Astrocyte of the spinal cord (primary cell): ENCODE data around the gene RFC5.

ENCODE experiments used
- DNase-seq: peaks from one replicate; pipeline ENCODE4 v3.0.0; 2011; ENCODE audit warnings: low read depth, low spot score
- H3K4me3 ChIP-seq: 2 replicates; pipeline ENCODE4 v1.5.1; 2011; ENCODE audit warnings: low read depth, mild to moderate bottlenecking, low read length, moderate library complexity
- in situ Hi-C: cut with HindIII; loops from 2 replicates; pipeline ENCODE4 v1.10.0; 2017; ENCODE audit warnings: low sequenced_read_pairs
- TF ChIP-seq, protein P1 (sequence below): IDR thresholded peaks from 2 replicates; pipeline ENCODE4 v1.5.1; 2012; ENCODE audit warnings: low read depth, mild to moderate bottlenecking, low read length, inconsistent platforms

Gene RFC5

DNA sequence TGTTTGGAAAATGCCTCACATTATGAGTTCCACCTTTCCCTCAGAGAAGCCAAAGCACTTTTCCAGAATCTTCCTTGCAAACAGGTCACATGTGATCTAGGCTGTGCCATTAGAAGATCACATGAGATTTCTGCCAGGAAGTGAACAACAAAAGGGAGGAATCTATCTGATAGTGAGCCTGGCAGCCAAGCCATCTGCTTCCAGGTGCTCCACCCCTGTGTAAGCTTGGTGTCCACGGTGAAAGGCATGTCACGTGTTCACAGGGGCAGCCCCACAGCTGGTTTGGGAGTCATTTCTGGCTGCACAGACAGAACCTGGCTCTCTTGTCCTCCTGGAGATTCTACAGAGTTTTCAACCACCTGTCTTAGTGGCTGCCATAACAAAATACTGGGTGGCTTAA is 44.2 kb upstream of the RFC5 start:
- in situ Hi-C loops = no loop called here
- no peak for DNase-seq
- no peak overlapping the region for H3K4me3 ChIP-seq
- TF ChIP-seq, protein P1, sequence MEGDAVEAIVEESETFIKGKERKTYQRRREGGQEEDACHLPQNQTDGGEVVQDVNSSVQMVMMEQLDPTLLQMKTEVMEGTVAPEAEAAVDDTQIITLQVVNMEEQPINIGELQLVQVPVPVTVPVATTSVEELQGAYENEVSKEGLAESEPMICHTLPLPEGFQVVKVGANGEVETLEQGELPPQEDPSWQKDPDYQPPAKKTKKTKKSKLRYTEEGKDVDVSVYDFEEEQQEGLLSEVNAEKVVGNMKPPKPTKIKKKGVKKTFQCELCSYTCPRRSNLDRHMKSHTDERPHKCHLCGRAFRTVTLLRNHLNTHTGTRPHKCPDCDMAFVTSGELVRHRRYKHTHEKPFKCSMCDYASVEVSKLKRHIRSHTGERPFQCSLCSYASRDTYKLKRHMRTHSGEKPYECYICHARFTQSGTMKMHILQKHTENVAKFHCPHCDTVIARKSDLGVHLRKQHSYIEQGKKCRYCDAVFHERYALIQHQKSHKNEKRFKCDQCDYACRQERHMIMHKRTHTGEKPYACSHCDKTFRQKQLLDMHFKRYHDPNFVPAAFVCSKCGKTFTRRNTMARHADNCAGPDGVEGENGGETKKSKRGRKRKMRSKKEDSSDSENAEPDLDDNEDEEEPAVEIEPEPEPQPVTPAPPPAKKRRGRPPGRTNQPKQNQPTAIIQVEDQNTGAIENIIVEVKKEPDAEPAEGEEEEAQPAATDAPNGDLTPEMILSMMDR = no peak

DNA sequence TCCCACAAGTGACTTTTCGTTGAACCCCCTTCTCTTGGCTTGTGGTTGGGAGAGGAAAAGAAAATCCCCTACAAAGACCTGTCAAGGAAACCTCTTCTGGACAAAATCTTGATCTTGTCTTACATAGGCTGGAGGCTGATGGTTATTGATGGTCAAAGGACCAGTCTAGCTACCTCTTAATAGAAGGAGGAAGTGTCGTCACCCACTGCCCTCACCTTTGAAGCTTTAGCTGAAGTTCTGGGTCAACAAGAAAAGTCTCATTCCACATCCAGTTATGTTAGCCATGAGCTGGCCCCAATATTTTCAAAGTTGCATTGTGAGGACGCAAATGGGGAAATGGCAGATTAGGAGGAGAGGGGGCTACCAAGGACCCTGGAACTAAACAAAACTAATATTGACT is 41.5 kb upstream of the RFC5 start:
- in situ Hi-C loops = no loop called here
- TF ChIP-seq, protein P1 = no peak
- no peak for DNase-seq
- no peak overlapping the region for H3K4me3 ChIP-seq

DNA sequence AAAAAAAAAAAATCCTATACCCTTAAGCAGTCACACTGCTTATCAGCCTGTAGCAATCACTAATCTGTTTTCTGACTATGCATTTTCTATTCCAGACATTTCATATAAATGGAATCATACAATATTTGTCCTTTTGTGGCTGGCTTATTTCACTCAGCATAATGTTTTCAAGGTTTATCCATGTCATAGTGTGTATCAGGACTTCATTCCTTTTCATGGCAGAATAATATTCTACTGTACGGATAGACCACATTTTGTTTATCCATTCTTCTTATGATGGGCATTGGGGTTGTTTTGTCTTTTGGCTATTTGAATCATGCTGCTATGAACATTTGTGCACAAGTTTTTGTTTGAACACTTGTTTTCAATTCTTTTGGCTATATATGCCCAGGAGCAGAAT is 39.1 kb upstream of the RFC5 start:
- in situ Hi-C loops = no loop called here
- DNase-seq = no peak
- TF ChIP-seq, protein P1 = no peak
- no peak overlapping the region for H3K4me3 ChIP-seq

DNA sequence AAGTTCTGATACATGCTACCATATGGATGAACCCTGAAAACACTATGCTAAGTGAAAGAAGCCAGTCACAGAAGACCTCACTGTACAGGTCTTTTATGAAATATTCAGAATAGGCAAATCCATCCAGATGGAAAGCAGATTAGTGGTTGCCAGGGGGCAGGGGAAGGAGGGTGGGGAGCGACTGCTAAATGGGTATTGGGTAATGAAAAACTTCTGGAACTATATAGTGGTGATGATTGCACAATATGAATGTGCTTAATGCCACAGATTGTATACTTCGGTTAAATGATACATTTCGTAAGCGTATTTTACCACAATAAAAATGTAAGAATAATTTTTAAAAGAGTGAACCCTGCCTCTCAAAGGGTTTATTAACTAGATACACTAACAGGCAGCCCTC is 35.9 kb upstream of the RFC5 start:
- no peak for DNase-seq
- H3K4me3 ChIP-seq = no peak overlapping the region
- in situ Hi-C loops = no loop called here
- TF ChIP-seq, protein P1 = no peak

DNA sequence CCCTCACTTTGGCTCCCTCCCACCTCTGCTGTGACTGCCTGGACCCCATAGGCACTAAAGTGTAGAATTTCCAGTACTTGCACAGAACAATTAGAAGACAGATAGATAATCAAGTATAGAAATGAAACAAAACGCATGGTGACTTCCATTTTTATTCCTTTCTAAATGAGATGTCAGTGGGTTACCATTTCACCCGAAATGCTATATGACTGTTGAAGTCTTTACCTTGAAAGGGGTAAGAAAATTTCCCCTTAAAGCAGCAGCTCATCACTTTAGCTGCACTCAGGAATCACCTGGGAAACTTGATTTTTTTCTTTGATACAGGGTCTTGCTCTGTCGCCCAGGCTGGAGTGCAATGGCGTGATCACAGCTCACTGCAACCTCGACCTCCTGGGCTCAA is 35.2 kb upstream of the RFC5 start:
- in situ Hi-C loops = no loop called here
- H3K4me3 ChIP-seq = no peak overlapping the region
- TF ChIP-seq, protein P1 = no peak
- DNase-seq = no peak

DNA sequence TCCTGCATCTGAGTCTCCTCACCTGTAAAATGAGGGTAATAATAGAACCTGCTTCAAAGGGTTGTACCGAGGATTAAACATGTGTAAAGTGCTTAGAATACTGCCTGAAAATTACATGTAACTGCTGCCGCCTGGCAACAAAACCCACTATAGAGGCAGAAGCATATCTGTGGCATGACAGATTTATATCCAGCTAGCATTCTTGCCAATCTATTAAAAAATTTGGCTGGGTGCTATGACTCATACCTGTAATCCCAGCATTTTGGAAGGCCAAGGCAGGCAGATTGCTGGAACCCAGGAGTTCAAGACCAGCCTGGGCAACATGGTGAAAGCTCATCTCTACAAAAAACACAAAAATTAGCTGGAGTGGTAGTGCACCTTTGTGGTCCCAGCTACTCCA is 31.3 kb upstream of the RFC5 start:
- DNase-seq = no peak
- in situ Hi-C loops = no loop called here
- TF ChIP-seq, protein P1 = no peak
- no peak overlapping the region for H3K4me3 ChIP-seq
